ENCODE data around the gene PALM2AKAP2. TPM values are rescaled to one million over a fixed set of nuclear protein-coding genes. Genes with fewer than 3 reads are reported as not detected.

The PALM2AKAP2 gene
- polyA plus RNA-seq, 2 of the 4 experiments (the other 2 are of a cell fraction) = 0.06 TPM; not detected in 1

DNA sequence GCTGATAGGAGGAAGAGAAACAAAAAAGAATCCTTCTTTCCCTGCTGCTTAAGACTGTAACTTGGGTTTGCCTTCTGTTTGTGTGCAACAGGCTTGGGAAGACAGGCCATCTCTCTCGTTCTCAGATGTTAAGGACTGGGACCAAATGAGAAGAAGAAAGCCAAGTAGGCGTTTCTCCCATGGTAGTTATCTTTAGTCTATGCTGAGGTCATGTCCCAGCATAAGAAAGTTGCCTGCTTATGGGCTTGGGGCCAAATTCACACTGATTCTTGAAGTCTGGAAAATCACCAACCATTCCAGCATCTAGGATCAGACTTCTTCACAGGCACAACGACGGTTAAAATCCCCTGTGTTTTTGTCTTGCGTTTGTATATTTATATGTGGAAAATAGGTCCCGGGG is 44.2 kb upstream of the PALM2AKAP2 start:
- Histone ChIP-seq H3K4me3 (no peak overlapping the region), H3K4me1 (no peaks in the 10 kb centered on the region), H3K4me2 (no peak overlapping the region), H3K27ac (no peak overlapping the region), H3K9me3 (no peaks in the 10 kb centered on the region)
- DNase-seq (ENCODE audit: low read depth in 1 of 2, low spot score in 1 of 2) = no peak
- ATAC-seq = no peak
- POLR2A ChIA-PET = no interaction called here
- no peak for FAIRE-seq
- no peak for TF ChIP-seq ZC3H11A (IDR thresholded peaks at IDR 0.05)
- TF ChIP-seq HDAC2 (IDR thresholded peaks at IDR 0.05) = no peak
- no peak for TF ChIP-seq MAFK (IDR thresholded peaks at IDR 0.05; ENCODE audit: partially characterized antibody)
- no peak for TF ChIP-seq BHLHE40 (IDR thresholded peaks at IDR 0.05; ENCODE audit: low read depth, low read length)
- TF ChIP-seq JUNB (IDR thresholded peaks at IDR 0.05) = no peak
- TF ChIP-seq ZSCAN20 (CRISPR knock-in tag; IDR thresholded peaks at IDR 0.05) = no peak
- TF ChIP-seq RFX5 (IDR thresholded peaks at IDR 0.05) = no peak
- TF ChIP-seq FOSL2 (IDR thresholded peaks at IDR 0.05) = no peak
- no peak for TF ChIP-seq FOSL2 (CRISPR knock-in tag; IDR thresholded peaks at IDR 0.05)
- TF ChIP-seq EHMT2 (IDR thresholded peaks at IDR 0.05; ENCODE audit: low read depth) = no peak
- TF ChIP-seq, protein P1, sequence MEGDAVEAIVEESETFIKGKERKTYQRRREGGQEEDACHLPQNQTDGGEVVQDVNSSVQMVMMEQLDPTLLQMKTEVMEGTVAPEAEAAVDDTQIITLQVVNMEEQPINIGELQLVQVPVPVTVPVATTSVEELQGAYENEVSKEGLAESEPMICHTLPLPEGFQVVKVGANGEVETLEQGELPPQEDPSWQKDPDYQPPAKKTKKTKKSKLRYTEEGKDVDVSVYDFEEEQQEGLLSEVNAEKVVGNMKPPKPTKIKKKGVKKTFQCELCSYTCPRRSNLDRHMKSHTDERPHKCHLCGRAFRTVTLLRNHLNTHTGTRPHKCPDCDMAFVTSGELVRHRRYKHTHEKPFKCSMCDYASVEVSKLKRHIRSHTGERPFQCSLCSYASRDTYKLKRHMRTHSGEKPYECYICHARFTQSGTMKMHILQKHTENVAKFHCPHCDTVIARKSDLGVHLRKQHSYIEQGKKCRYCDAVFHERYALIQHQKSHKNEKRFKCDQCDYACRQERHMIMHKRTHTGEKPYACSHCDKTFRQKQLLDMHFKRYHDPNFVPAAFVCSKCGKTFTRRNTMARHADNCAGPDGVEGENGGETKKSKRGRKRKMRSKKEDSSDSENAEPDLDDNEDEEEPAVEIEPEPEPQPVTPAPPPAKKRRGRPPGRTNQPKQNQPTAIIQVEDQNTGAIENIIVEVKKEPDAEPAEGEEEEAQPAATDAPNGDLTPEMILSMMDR (IDR thresholded peaks at IDR 0.05) = no peak
- no peak for TF ChIP-seq FOXS1 (CRISPR knock-in tag; IDR thresholded peaks at IDR 0.05)
- no peak for TF ChIP-seq SREBF2 (IDR thresholded peaks at IDR 0.05)
- TF ChIP-seq MYC (IDR thresholded peaks at IDR 0.05; ENCODE audit: borderline replicate concordance, low read length) = no peak
- no peak for TF ChIP-seq RNF2 (IDR thresholded peaks at IDR 0.05; ENCODE audit: borderline replicate concordance, low read depth)
- TF ChIP-seq, protein P2, sequence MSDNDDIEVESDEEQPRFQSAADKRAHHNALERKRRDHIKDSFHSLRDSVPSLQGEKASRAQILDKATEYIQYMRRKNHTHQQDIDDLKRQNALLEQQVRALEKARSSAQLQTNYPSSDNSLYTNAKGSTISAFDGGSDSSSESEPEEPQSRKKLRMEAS (IDR thresholded peaks at IDR 0.05) = no peak
- TF ChIP-seq, protein P3, sequence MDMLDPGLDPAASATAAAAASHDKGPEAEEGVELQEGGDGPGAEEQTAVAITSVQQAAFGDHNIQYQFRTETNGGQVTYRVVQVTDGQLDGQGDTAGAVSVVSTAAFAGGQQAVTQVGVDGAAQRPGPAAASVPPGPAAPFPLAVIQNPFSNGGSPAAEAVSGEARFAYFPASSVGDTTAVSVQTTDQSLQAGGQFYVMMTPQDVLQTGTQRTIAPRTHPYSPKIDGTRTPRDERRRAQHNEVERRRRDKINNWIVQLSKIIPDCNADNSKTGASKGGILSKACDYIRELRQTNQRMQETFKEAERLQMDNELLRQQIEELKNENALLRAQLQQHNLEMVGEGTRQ (IDR thresholded peaks at IDR 0.05) = no peak
- CTCF ChIA-PET = no interaction called here
- 51% methylated on average over 6 of the region's 6 CpGs for WGBS (ENCODE audit: missing lambda C conversion rate)

DNA sequence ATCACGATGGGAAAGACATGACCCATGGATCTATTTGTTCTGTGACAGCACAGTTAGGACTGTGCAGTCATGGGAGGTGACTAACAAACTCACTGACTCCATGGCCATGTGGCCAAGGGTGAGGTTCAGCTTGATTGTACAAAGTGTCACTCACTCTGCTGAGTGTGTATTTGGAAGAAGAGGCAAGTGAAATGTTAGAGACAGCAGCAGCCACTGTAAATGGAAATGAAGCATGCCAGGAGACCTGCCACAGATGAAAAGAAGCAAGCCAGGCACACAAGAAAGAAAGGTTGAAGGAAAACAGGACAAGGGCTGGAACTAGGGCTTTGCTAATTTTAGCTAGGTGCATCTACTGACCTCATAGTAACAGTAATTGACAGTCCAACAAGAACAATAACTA is 42.7 kb upstream of the PALM2AKAP2 start:
- TF ChIP-seq, protein P4, sequence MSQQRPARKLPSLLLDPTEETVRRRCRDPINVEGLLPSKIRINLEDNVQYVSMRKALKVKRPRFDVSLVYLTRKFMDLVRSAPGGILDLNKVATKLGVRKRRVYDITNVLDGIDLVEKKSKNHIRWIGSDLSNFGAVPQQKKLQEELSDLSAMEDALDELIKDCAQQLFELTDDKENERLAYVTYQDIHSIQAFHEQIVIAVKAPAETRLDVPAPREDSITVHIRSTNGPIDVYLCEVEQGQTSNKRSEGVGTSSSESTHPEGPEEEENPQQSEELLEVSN (IDR thresholded peaks at IDR 0.05; ENCODE audit: borderline replicate concordance, low read depth) = no peak
- TF ChIP-seq JUNB (IDR thresholded peaks at IDR 0.05) (no peak), FOXS1 (CRISPR knock-in tag; IDR thresholded peaks at IDR 0.05) (no peak), ESRRA (IDR thresholded peaks at IDR 0.05; ENCODE audit: borderline replicate concordance, low read length) (no peak), NR3C1 (IDR thresholded peaks at IDR 0.05) (no peak), RNF2 (IDR thresholded peaks at IDR 0.05; ENCODE audit: borderline replicate concordance, low read depth) (no peak), ZC3H11A (IDR thresholded peaks at IDR 0.05) (no peak), HOXB13 (CRISPR knock-in tag; IDR thresholded peaks at IDR 0.05; ENCODE audit: low read depth) (no peak), GATA3 (IDR thresholded peaks at IDR 0.05; ENCODE audit: borderline replicate concordance) (no peak), TP53 (CRISPR knock-in tag; IDR thresholded peaks at IDR 0.05) (no peak), FOSL2 (IDR thresholded peaks at IDR 0.05) (no peak), FOSL2 (CRISPR knock-in tag; IDR thresholded peaks at IDR 0.05) (no peak), ZNF302 (CRISPR knock-in tag; IDR thresholded peaks at IDR 0.05) (no peak)
- 0% methylated on average over 1 of the region's 1 CpG for WGBS (ENCODE audit: missing lambda C conversion rate)
- Histone ChIP-seq H3K4me2 (no peak overlapping the region), H3K4me3 (no peak overlapping the region), H3K9me3 (no peaks in the 10 kb centered on the region), H3K4me1 (no peaks in the 10 kb centered on the region), H3K27ac (no peak overlapping the region)
- no peak for DNase-seq (ENCODE audit: low read depth in 1 of 2, low spot score in 1 of 2)
- ChIA-PET POLR2A (no interaction called here), CTCF (interaction anchor here (0.9 kb wide), 1 partner anchor 10 kb away, joined by 4 read pairs; no protein-coding TSS in a partner anchor)
- ATAC-seq = no peak
- FAIRE-seq = no peak
